HG03575 (cell line): Measurements from ENCODE around the gene TMEM156.
"Not testable (repeated sequence)": the region's sequence is repeated elsewhere in the genome, so short reads cannot be mapped to it uniquely, and the experiment has no call there.

Experiments used
- ATAC-seq: cut with Tn5 transposase; IDR thresholded peaks from one replicate; pipeline ENCODE4 v1.9.1; 2021; ENCODE audit not compliant: unreplicated experiment, insufficient number of reproducible peaks, low FRiP score; ENCODE audit errors: extremely low read depth

TMEM156 gene

GRCh38 chr4:39020130-39020529 lies 12.1 kb downstream of the TMEM156 start:
- no peak for ATAC-seq

GRCh38 chr4:39014028-39014427 lies 18.2 kb downstream of the TMEM156 start:
- ATAC-seq: no peak

GRCh38 chr4:39004758-39005157 lies 27.5 kb downstream of the TMEM156 start:
- no peak for ATAC-seq

- not testable (repeated sequence) for ATAC-seq
These were observed 30.2 kb downstream of the TMEM156 start for GRCh38 chr4:39002058-39002457.

GRCh38 chr4:38995660-38996005 lies 36.6 kb downstream of the TMEM156 start:
- no peak for ATAC-seq

- ATAC-seq: no peak
These were observed 38.1 kb downstream of the TMEM156 start for GRCh38 chr4:38994135-38994534.

GRCh38 chr4:38993683-38994082 lies 38.5 kb downstream of the TMEM156 start:
- no peak for ATAC-seq

GRCh38 chr4:38990241-38990640 lies 42.0 kb downstream of the TMEM156 start:
- no peak for ATAC-seq

- no peak for ATAC-seq
These were observed 42.7 kb downstream of the TMEM156 start for GRCh38 chr4:38989487-38989886.

GRCh38 chr4:38988353-38988752 lies 43.9 kb downstream of the TMEM156 start:
- ATAC-seq: not testable (repeated sequence)

GRCh38 chr4:38987491-38987890 lies 44.7 kb downstream of the TMEM156 start:
- ATAC-seq: no peak

GRCh38 chr4:38985410-38986100 lies 46.7 kb downstream of the TMEM156 start:
- no peak for ATAC-seq

- no peak for ATAC-seq
These were observed 48.2 kb downstream of the TMEM156 start for GRCh38 chr4:38983787-38984598.

GRCh38 chr4:38983291-38983690 lies 48.9 kb downstream of the TMEM156 start:
- no peak for ATAC-seq

- ATAC-seq: no peak
These were observed 49.7 kb downstream of the TMEM156 start for GRCh38 chr4:38982361-38983095.

GRCh38 chr4:38980903-38981676 lies 51.1 kb downstream of the TMEM156 start:
- ATAC-seq: no peak

- ATAC-seq: no peak
These were observed 52.5 kb downstream of the TMEM156 start for GRCh38 chr4:38979511-38980230.

GRCh38 chr4:38979081-38979480 lies 53.1 kb downstream of the TMEM156 start:
- ATAC-seq: no peak

- no peak for ATAC-seq
These were observed 55.9 kb downstream of the TMEM156 start for GRCh38 chr4:38976308-38976707.
